ENCODE measurements around the gene ZNF346.
A peak's percentile ranks its signal among the peaks of the same experiment; 100 is the strongest.

The ZNF346 gene

GRCh38 chr5:177083357-177083756 is 60.9 kb downstream of the ZNF346 start:
- H3K4me3 ChIP-seq (ENCODE audit: low read depth, low read length): no peak overlapping the region
- TF ChIP-seq CTCF (IDR thresholded peaks at IDR 0.05; ENCODE audit: borderline replicate concordance, insufficient read depth, low read depth, low read length): no peak

GRCh38 chr5:177084175-177084574 is 61.7 kb downstream of the ZNF346 start:
- no peak for TF ChIP-seq CTCF (IDR thresholded peaks at IDR 0.05; ENCODE audit: borderline replicate concordance, insufficient read depth, low read depth, low read length)

GRCh38 chr5:177085985-177086653 is 63.6 kb downstream of the ZNF346 start:
- TF ChIP-seq CTCF (IDR thresholded peaks at IDR 0.05; ENCODE audit: borderline replicate concordance, insufficient read depth, low read depth, low read length): no peak
- no peak overlapping the region for H3K4me3 ChIP-seq (ENCODE audit: low read depth, low read length)

More at GRCh38 chr5:177084175-177084574, 61.7 kb downstream of the ZNF346 start:
- no peak overlapping the region for H3K4me3 ChIP-seq (ENCODE audit: low read depth, low read length)

- peak; percentile 72 for TF ChIP-seq CTCF (IDR thresholded peaks at IDR 0.05; ENCODE audit: borderline replicate concordance, insufficient read depth, low read depth, low read length)
- peak within 1 kb of the TSS; percentile 38 for H3K4me3 ChIP-seq (ENCODE audit: low read depth, low read length)
Observed at GRCh38 chr5:177086654-177087397, 64.3 kb downstream of the ZNF346 start, which contains the start of gene FGFR4. FGFR4 (plus strand) TSS chr5:177086915; CDS start chr5:177089603, 2,688 bp downstream.

- no peak overlapping the region for H3K4me3 ChIP-seq (ENCODE audit: low read depth, low read length)
Observed at GRCh38 chr5:177087398-177088005, 65.0 kb downstream of the ZNF346 start.

GRCh38 chr5:177089127-177089526 is 66.6 kb downstream of the ZNF346 start:
- TF ChIP-seq CTCF (IDR thresholded peaks at IDR 0.05; ENCODE audit: borderline replicate concordance, insufficient read depth, low read depth, low read length): no peak
- H3K4me3 ChIP-seq (ENCODE audit: low read depth, low read length): no peak overlapping the region

More at GRCh38 chr5:177087398-177088005, 65.0 kb downstream of the ZNF346 start:
- TF ChIP-seq CTCF (IDR thresholded peaks at IDR 0.05; ENCODE audit: borderline replicate concordance, insufficient read depth, low read depth, low read length): no peak
